ENCODE data around the gene LDB2.

DNA sequence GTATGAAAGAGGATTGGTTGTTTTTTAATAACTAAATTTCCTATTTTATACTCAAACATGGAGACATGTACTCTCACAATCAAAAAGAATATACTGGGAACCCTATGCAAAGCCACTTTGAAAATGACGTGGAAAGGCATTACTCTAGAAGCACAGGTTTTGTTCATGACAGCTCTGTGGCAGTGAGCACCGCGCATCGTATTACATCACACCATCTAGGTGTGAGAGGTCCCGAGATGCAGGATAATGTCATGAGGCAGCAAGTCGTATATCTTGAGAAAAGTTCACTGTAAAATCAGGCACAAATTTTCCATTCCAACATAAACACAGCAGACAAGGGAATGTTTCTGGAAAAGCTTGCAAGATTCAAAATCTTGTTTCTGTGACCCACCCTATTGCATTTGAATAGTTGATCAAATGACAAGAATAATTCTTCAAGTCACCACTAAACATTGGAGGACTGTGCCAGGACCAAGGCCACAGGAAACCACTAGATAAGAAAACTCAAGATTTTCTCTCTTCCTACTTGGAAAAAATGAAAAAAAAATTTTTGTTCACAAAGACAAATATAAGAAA lies 127.6 kb downstream of the LDB2 start:
- TF ChIP-seq, protein P1, sequence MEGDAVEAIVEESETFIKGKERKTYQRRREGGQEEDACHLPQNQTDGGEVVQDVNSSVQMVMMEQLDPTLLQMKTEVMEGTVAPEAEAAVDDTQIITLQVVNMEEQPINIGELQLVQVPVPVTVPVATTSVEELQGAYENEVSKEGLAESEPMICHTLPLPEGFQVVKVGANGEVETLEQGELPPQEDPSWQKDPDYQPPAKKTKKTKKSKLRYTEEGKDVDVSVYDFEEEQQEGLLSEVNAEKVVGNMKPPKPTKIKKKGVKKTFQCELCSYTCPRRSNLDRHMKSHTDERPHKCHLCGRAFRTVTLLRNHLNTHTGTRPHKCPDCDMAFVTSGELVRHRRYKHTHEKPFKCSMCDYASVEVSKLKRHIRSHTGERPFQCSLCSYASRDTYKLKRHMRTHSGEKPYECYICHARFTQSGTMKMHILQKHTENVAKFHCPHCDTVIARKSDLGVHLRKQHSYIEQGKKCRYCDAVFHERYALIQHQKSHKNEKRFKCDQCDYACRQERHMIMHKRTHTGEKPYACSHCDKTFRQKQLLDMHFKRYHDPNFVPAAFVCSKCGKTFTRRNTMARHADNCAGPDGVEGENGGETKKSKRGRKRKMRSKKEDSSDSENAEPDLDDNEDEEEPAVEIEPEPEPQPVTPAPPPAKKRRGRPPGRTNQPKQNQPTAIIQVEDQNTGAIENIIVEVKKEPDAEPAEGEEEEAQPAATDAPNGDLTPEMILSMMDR (IDR thresholded peaks at IDR 0.05) = no peak
- no peak for TF ChIP-seq POLR2A (IDR thresholded peaks at IDR 0.05)

Data from uterus (tissue), 2 donors.